GM19238 (cell line): ENCODE measurements around the gene DACT3.
A peak's percentile ranks its signal among the peaks of the same experiment; 100 is the strongest.

Experiments used
- DNase-seq: peaks from one replicate; pipeline ENCODE4 v3.0.0; 2011; ENCODE audit warnings: low spot score; ENCODE audit not compliant: insufficient read length

DACT3 gene

DNA sequence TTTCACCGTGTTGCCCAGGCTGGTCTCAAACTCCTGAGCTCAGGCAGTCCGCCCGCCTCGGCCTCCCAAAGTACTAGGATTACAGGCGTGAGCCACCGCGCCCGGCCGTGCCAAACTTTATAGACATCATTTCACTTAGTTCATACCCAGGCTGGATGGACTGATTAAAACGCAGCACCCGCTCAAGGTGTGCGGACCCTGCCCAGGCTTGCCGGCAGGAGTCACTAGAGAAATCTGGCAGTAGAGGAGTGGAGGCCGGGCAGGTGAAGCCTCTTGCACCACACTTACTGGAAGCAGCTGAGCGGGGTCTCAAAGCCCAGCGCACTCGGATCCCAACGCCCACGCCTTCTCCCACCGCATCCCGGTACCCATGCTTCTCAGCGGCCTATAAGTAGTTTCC lies 47.5 kb downstream of the DACT3 start:
- no peak for DNase-seq

DNA sequence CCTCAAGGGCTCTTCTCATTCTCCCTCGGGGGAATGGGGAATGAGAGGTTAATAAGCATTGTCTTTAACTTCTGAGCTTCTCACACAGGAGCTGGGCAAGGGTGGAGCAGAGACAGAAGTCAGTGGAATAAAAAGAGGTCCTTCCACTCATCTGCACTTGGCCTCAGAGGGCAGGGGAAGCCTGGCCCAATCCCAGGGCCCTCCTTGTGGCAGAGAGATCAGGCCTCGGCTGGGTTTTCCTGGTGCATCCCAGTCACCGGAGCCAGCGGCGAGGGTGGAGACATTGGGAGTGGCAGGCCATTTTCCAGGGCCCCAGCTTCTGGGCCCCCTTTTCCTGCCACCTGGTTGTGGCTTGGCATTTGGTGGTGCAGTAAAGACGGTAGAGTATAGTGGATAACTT lies 49.2 kb downstream of the DACT3 start:
- no peak for DNase-seq

DNA sequence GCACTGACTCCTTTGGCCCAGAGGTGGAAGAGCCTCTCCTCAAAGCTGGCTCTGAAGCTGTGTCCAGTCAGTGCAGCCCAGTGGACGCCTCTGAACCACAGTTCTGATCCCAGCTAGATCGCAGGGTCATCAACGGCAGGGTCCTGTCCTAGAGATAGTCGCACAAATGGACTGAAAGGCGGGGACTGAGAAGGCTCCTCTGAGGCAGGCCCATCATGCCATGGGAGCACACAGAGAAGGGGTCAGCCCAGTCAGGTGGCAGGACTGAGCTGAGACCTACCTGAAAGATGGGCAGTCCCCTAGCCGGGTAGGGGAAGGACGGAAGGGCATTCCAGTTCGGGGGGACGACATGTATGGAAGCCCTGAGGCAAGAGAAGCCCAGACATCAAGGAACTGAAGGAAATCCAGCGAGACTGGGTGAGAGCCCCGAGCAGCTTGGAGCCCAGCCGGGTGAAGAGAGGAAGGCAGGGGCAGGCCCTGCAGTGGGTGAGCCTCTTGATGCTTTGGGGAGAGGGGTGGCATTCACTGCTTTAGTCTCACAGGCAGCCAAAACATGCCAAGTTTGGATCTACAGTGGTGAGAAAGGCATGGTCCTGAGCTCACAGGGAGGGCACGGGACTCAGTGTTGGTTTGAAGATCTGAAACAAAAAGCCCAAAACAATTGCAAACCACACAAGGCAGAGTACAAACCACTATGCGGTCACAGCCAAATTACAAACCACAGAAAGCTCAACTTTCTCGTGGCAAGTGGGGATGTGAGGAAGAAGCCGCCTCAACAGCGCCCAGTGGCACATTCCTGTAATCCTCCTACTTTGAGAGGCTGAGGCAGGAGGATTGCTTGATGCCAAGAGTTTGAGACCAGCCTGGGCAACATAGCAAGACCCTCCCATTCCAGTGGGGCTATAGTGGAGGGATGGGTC lies 49.9 kb downstream of the DACT3 start:
- no peak for DNase-seq

DNA sequence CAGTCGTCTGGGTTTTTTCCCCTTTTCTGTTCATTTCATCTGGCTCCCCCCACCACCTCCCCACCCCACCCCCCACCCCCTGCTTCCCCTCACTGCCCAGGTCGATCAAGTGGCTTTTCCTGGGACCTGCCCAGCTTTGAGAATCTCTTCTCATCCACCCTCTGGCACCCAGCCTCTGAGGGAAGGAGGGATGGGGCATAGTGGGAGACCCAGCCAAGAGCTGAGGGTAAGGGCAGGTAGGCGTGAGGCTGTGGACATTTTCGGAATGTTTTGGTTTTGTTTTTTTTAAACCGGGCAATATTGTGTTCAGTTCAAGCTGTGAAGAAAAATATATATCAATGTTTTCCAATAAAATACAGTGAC lies 50.6 kb downstream of the DACT3 start:
- DNase-seq, result no peak

DNA sequence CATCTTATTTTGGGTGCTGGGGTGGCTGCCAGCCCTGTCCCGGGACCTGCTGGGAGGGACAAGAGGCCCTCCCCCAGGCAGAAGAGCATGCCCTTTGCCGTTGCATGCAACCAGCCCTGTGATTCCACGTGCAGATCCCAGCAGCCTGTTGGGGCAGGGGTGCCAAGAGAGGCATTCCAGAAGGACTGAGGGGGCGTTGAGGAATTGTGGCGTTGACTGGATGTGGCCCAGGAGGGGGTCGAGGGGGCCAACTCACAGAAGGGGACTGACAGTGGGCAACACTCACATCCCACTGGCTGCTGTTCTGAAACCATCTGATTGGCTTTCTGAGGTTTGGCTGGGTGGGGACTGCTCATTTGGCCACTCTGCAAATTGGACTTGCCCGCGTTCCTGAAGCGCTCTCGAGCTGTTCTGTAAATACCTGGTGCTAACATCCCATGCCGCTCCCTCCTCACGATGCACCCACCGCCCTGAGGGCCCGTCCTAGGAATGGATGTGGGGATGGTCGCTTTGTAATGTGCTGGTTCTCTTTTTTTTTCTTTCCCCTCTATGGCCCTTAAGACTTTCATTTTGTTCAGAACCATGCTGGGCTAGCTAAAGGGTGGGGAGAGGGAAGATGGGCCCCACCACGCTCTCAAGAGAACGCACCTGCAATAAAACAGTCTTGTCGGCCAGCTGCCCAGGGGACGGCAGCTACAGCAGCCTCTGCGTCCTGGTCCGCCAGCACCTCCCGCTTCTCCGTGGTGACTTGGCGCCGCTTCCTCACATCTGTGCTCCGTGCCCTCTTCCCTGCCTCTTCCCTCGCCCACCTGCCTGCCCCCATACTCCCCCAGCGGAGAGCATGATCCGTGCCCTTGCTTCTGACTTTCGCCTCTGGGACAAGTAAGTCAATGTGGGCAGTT lies 51.2 kb downstream of the DACT3 start:
- no peak for DNase-seq

DNA sequence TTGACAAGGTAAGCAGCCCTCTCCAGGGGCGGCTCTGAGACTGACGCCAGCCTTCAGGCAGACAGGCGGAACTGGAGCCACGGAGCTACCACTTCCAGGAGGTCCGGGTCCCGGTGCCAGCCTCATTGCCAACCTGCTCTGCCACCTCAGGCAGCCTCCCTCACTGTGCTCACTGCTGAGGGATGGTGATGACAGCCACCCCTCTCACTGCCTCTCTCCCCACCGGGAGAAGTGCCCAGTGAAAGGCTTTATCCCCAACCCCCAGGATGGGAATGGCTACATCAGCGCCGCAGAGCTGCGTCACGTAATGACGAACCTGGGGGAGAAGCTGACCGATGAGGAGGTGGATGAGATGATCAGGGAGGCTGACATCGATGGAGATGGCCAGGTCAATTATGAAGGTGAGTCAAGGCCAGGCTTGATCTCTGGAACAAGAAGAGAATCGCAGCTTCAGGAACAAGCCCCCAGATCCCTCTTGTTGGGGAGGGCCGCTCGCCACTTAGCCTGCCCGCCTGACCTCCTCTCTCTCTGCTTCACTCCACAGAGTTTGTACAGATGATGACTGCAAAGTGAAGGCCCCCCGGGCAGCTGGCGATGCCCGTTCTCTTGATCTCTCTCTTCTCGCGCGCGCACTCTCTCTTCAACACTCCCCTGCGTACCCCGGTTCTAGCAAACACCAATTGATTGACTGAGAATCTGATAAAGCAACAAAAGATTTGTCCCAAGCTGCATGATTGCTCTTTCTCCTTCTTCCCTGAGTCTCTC lies 52.2 kb downstream of the DACT3 start:
- DNase-seq, result no peak

DNA sequence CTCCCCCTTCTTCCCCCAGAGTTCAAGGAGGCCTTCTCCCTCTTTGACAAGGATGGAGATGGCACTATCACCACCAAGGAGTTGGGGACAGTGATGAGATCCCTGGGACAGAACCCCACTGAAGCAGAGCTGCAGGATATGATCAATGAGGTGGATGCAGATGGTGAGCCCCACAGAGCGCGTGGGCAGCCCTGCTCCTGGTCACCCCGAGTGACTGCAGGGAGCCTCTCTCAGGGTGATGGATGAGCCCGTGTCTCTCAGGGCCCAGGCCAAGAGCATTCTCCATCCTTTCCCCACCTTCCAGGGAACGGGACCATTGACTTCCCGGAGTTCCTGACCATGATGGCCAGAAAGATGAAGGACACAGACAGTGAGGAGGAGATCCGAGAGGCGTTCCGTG lies 52.8 kb downstream of the DACT3 start:
- DNase-seq, result no peak

DNA sequence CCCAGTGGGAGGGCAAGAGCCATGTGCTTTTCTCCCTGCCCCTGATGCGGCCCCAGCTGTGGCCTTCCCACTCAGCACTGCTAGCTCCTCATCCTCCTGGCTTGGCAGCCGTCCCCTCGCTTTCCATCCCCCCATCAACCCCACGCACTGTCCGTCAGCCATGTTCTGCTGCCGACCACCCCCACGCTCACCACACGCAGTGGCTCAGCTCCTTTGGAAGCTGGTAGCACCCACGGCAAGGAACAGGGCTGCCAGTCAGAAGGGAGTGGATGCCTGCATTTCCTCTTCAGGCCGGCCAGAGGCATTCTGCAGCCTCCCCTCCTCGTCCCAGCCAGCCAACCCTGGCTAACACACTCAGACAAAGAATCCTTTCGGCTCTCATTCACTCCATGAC lies 53.5 kb downstream of the DACT3 start:
- DNase-seq, result no peak

DNA sequence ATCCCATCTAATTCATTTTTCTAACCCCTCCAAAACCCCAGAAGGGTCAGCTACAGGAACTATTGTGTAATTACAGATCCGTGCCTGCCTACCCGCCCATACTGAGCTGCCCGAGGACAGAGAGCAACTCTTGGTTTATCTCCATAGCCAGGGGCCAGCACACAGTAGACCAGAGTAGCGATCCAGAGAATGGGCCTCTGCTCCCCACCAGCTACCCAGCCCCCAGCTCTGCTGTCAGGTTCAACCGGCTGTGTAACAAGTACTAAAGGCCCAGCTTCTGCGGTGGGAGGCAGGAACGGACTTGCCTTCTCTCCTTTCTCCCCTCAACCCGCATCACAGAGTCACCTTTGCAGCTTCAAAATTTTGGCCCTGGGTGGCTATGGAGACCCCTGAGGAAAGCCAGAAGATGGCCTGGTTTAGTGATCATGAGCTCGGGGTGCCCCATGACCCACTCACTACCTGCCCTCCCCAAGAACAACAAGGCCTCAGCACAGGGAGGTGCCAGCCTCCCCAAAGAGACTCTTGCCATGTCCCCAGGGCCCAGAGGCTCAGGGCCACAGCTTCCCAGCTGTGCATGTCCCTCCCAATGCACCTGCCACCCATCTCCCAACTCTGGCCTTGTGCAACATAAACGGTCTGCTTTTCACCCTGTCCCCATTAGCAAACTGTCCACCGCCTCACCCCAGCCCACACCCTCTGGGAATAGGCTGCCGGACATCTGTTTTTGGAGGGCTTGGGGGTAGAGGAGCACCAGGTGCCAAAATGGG lies 54.1 kb downstream of the DACT3 start:
- DNase-seq, result no peak

DNA sequence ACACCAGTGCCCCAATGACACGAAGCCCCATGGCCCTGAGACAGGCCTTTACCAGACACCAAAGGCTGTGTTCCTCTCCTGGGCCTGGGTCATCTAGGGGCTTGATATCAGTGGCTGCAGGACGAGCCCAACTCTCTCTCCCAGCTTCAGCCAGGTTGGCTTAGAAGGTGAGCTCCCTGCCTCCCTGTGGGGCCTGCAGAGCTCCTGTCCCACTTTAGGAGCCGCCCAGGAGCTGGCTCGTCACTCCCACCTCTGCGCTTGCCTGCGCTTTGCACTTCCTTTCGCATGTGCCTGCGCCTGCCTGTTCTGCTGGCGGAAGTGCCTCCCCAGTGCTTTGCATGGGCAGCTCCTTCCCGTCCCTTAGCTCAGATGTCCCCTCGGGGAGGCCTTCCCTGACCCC lies 55.0 kb downstream of the DACT3 start:
- DNase-seq, result no peak

DNA sequence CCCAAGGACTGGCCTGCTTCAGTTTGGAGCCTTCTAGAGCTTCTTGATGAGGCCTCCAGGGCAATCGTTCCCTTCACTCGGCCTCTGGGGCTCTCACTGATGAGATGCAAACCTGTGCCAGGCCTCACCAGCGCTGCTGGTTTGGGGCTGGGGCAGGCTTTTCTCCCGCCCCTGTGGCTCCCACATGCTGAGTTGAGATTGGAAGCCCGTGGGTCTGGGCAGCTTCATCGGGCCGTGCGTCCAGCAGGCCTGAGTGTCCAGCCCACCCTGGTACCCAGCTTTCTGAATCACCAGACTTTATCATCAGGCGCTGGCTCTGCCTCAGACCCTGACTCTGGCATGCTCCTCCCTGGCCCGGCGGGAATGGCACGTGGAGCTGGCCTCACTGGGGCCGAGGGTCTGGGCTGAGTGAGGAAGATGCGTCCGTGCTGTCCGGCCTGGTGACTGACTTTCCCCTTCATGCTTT lies 55.6 kb downstream of the DACT3 start:
- no peak for DNase-seq

DNA sequence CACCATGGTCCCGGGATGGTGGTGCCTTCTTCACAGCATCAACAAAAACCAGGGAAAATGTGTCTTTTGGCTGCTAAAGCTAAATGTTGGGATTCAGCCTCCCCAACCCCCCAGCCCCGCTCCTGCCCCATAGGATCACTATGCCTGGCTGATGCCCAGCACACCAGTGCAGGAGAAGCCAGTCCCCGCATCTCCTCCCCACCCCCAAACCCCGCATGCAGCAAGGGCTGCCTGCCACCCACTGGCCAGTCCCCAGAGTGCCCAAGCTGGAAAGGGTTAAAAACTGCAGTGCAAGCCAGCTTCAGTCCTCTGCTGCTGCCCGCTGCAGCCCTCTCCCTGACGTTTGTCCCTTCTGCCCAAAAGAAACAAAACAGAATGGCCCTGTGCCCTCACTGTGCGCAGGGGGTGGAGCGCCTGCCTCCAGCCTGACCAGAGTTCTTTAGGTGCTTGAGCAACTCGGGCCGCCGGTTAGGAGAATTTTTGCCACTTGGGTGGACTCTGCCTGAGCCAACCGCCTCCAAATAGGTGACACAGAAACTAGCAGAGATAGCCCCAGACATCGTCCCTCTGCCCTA lies 56.1 kb downstream of the DACT3 start:
- no peak for DNase-seq

DNA sequence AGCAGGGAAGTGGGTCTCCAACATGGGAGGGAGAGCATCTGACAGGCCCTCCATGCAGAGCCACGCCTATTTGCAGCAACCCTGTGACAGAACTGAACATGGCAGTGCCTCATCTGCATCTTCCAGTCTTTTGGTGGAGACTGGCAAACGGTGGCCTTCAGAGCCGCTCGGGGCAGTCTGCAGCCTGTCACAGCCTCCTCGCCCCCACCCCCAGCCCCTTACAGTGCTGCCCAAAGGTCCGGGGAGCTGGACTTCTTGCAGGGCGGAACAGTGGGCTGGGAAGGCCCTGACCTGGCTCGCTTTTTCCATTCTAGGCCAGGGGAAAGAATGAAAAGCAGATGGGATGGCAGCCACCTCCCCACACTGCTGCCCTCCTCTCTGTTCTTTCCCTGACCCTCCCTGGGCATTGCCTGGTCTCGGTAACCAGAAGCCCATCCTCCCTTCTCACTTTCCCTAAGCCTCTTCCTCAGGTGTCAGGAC lies 57.2 kb downstream of the DACT3 start:
- no peak for DNase-seq

DNA sequence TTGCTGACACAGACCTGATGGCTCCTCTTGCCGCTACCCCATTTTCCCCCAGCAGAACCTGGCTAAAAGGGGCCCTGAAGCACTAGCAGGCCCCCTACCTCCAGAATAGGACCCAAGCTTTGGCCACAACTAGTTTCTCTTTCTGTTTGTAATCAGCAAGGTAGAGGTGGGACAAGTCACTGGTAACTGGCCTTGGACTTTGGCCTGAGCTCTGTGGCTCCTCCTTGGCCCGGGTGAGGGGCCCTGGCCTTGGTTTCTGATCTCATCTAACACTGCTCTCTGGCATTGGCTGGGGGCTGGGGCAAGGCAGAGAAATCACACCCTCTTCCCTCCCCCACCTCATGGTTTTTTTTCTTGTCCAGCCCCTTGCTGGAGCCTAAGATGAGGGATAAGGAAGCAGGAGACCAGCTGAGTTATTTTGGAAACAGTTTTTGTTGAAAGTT lies 57.8 kb downstream of the DACT3 start:
- peak; percentile 61 for DNase-seq

DNA sequence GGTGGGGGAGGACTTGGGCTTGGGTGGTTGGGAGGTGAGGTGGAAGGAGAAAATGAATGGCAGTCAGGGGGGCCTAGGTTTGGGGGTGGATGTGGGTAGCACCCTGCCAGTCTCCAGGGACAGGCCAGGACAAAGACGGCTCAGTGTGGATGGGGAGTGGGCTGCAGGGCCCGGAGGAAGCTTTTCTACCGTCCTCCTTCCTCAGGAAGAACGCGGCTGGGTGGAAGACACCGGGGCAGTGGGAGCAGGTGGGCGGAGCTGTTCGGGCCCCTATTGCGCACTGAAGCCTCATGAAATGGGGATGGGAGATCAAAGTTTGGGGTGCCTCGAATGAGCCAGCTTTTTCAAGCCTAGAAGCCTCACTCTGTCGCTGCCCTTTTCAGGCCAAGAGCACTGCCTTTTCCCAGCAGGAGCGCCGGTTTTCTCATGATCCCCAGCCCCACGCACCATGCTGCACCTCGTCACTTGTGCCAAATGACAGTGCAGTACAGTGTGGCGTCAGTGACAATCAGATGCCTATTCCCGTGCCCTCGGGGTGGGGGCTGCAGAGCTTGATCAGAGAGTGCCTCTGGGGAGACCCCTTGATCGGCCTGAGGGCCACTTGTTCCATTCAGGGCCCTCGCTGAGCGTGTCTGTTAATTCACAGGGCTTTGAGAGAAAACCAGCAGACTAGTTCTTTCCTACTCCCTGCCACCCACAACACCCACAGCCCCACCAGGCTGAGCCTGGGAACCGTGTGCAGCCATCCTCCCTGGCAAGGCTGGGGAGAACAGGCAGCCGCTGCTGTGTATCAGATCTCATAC lies 58.4 kb downstream of the DACT3 start:
- DNase-seq, result no peak

DNA sequence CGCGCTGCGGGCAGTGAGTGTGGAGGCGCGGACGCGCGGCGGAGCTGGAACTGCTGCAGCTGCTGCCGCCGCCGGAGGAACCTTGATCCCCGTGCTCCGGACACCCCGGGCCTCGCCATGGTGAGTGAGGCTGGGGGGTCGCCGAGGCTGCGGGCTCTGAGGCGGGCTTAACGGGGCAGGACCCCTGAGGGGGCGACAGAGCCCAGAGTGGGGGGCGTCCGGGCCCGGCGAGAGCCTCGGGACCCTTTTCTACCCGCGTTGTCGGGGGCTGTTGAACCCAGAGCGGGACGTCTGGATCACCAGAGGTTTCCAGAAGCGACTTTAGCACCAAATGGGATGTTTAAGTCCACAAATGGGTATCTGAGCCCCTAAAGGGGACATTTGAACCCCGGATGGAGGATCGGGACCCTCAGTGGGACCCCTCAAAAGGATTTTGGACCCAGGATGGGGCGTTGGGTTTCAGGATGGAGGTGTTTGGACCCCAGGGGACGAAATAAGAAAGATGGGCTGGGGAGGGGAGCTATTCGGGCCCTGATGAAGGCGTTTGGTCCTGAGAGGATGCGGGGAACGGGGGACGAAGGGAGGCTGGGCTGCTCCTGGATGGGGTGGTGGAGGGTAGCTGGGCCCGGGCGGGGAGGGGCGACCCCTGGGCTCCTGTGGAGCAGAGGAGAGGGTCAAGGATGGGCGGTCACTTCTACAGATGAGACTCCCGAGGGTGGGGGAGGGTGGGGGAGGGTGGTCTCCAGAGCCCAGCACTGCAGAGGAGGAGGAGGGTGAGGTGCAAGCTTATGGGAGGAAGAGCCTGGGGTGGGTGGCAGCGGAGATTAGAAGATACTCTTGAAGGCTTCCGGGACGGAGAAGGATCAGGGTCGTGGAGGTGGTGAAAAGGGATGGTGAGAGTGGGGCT lies 59.4 kb downstream of the DACT3 start, which contains the start of gene CALM3:
CALM3 (plus strand) TSS at position 13 of the 907 bp plus-strand sequence; CDS start at position 118, 105 bp downstream.
- DNase-seq, result no peak

DNA sequence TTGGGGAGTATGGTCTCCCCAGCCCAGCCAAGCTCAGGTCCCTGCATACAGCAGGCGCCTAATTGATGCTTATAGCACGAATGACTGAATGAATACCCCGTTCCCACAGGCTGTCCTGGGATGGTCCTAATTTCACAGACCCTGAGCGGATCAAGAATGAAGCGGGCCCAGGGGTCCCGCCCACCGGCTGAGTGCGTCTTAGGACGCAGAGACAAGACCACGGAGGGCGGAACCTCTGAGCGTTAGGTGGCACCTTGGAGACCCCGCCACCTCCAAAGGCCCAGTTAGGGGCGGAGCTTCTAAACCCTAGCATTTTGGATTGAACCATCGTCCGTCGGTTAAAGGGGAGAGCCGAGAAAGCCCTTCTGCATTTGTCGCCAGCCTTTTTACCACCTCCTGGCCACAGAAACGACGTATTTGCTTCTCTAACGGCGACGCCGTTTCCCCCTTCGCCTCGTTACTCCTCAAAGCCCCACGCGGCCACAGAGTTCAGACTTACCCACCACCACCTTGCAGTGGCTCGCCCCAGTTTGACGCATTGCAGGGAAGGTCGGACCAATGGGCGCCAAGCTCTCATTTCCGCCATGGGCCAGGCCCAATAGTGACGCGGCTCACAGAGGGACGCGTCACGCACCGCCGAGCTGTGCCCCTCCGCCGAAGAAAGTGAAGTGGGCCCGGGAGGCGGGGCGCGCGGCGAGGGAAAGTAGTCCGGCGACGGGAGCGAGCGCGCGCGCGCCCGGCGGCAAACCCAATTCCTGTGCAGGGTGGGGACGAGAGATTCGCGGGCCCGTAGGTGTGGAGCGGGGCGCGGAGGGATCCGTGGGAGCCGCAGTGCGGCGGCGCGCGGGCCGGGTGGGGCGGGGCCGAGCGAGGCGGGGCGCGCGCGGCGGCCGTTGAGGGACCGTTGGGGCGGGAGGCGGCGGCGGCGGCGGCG lies 60.3 kb downstream of the DACT3 start:
- peak; percentile 88 for DNase-seq
